HEK293 (cell line): ENCODE results near the gene OR1E2.
"Not testable (repeated sequence)": the region's sequence is repeated elsewhere in the genome, so short reads cannot be mapped to it uniquely, and the experiment has no call there.

Experiments
- CTCF ChIA-PET: fragments of 350-600 bp; formaldehyde crosslinking; extraction: SDS; loops from one replicate; lab custom pipeline; 2021; ENCODE audit warnings: antibody characterized with exemption; lab: Yijun Ruan, JAX
- POLR2A ChIA-PET: fragments of 300-600 bp; formaldehyde crosslinking; extraction: SDS; loops from one replicate; lab custom pipeline; 2020; ENCODE audit warnings: antibody characterized with exemption, inconsistent platforms; lab: Yijun Ruan, JAX
- H3K27ac ChIP-seq: fragments of 200-500 bp; sonication (Bioruptor generic); 2 replicates; pipeline ENCODE4 v1.5.1; 2014; ENCODE audit warnings: low read depth, low read length, control low read depth, inconsistent platforms; ENCODE audit errors: extremely low read depth
- H3K36me3 ChIP-seq, 2 experiments: fragments of 200-500 bp in 1 of 2; sonication (Bioruptor generic) in 1 of 2; 1 replicate in 1 of 2; 2 replicates in 1 of 2; pipeline ENCODE4 v1.5.1; 2014 to 2017; ENCODE audit warnings: inconsistent platforms in 2 of 2, low read length in 2 of 2; ENCODE audit not compliant: control insufficient read depth in 2 of 2, insufficient read depth in 1 of 2
- H3K4me1 ChIP-seq: fragments of 200-500 bp; sonication (Bioruptor generic); 2 replicates; pipeline ENCODE4 v1.5.1; 2014; ENCODE audit warnings: mild to moderate bottlenecking, low read length, inconsistent platforms; ENCODE audit not compliant: control insufficient read depth, insufficient read depth
- H3K4me3 ChIP-seq: 2 replicates; pipeline ENCODE4 v1.5.1; 2011; ENCODE audit warnings: low read depth, mild to moderate bottlenecking, control low read depth, low read length, moderate library complexity
- H3K9me3 ChIP-seq: fragments of 200-500 bp; sonication (Bioruptor generic); 2 replicates; pipeline ENCODE4 v1.5.1; 2014; ENCODE audit warnings: low read depth, low read length, inconsistent platforms; ENCODE audit not compliant: control insufficient read depth, insufficient read depth
- GLI2 ChIP-seq: fragments of 450-650 bp; formaldehyde crosslinking; IDR thresholded peaks from 2 replicates; pipeline ENCODE4; 2017; ENCODE audit warnings: missing biosample characterization, missing genetic modification characterization, low read depth, borderline replicate concordance
- HOXA7 ChIP-seq: sonication (generic); formaldehyde crosslinking; IDR thresholded peaks from 2 replicates; pipeline ENCODE4 v1.8.1; 2022; ENCODE audit warnings: missing genetic modification reagents, borderline replicate concordance
- MEIS1 ChIP-seq: sonication (generic); formaldehyde crosslinking; IDR thresholded peaks from 2 replicates; pipeline ENCODE4 v1.8.1; 2022; ENCODE audit warnings: missing genetic modification reagents, mild to moderate bottlenecking, borderline replicate concordance
- SP7 ChIP-seq: fragments of 450-650 bp; formaldehyde crosslinking; IDR thresholded peaks from 2 replicates; pipeline ENCODE4 v1.5.1; 2016; ENCODE audit warnings: missing biosample characterization, missing genetic modification characterization
- TCF7L2 ChIP-seq: IDR thresholded peaks from 2 replicates; pipeline ENCODE4 v1.6.1; 2011; ENCODE audit warnings: low read depth, mild to moderate bottlenecking, inconsistent platforms, low read length, moderate library complexity, borderline replicate concordance
- YY1 ChIP-seq: fragments of 450-650 bp; formaldehyde crosslinking; IDR thresholded peaks from 2 replicates; pipeline ENCODE4 v1.5.1; 2018; ENCODE audit warnings: missing biosample characterization, missing genetic modification characterization
- ZBTB17 ChIP-seq: fragments of 450-650 bp; formaldehyde crosslinking; IDR thresholded peaks from 2 replicates; pipeline ENCODE4 v1.5.1; 2016; ENCODE audit warnings: missing biosample characterization, missing genetic modification characterization
- ZBTB8A ChIP-seq: fragments of 450-650 bp; formaldehyde crosslinking; IDR thresholded peaks from 2 replicates; pipeline ENCODE4 v1.5.1; 2016; ENCODE audit warnings: missing biosample characterization, missing genetic modification characterization
- ZNF112 ChIP-seq: fragments of 450-650 bp; formaldehyde crosslinking; IDR thresholded peaks from 2 replicates; pipeline ENCODE4 v1.5.0; 2017; ENCODE audit warnings: missing biosample characterization, missing genetic modification characterization
- ZNF175 ChIP-seq: fragments of 450-650 bp; formaldehyde crosslinking; IDR thresholded peaks from 2 replicates; pipeline ENCODE4 v1.5.1; 2016; ENCODE audit warnings: missing biosample characterization, missing genetic modification characterization
- ZNF202 ChIP-seq: fragments of 450-650 bp; formaldehyde crosslinking; IDR thresholded peaks from 2 replicates; pipeline ENCODE4 v1.5.1; 2016; ENCODE audit warnings: missing biosample characterization, missing genetic modification characterization, borderline replicate concordance
- ZNF24 ChIP-seq: fragments of 450-650 bp; formaldehyde crosslinking; IDR thresholded peaks from 2 replicates; pipeline ENCODE4 v1.5.1; 2016; ENCODE audit warnings: missing biosample characterization, missing genetic modification characterization
- ZNF266 ChIP-seq: fragments of 450-650 bp; formaldehyde crosslinking; IDR thresholded peaks from 2 replicates; pipeline ENCODE4 v1.5.1; 2016; ENCODE audit warnings: missing biosample characterization, missing genetic modification characterization, low read depth
- ZNF416 ChIP-seq: fragments of 450-650 bp; formaldehyde crosslinking; IDR thresholded peaks from 2 replicates; pipeline ENCODE4 v1.5.1; 2016; ENCODE audit warnings: missing biosample characterization, missing genetic modification characterization
- ZNF529 ChIP-seq: fragments of 450-650 bp; formaldehyde crosslinking; IDR thresholded peaks from 2 replicates; pipeline ENCODE4 v1.5.1; 2017; ENCODE audit warnings: missing genetic modification characterization, missing biosample characterization; ENCODE audit not compliant: insufficient replicate concordance
- ZNF623 ChIP-seq: fragments of 450-650 bp; formaldehyde crosslinking; IDR thresholded peaks from 2 replicates; pipeline ENCODE4 v1.5.1; 2016; ENCODE audit warnings: missing biosample characterization, missing genetic modification characterization
- ZNF76 ChIP-seq: fragments of 450-650 bp; formaldehyde crosslinking; IDR thresholded peaks from 2 replicates; pipeline ENCODE4; 2016; ENCODE audit warnings: low read depth, missing biosample characterization, missing genetic modification characterization, borderline replicate concordance
- ZNF792 ChIP-seq: fragments of 450-650 bp; formaldehyde crosslinking; IDR thresholded peaks from 2 replicates; pipeline ENCODE4 v1.5.1; 2016; ENCODE audit warnings: missing biosample characterization, missing genetic modification characterization
- ZSCAN23 ChIP-seq: fragments of 450-650 bp; formaldehyde crosslinking; IDR thresholded peaks from 2 replicates; pipeline ENCODE4 v1.5.1; 2016; ENCODE audit warnings: missing biosample characterization, missing genetic modification characterization
- TF ChIP-seq, protein P1 (sequence below): fragments of 450-650 bp; formaldehyde crosslinking; IDR thresholded peaks from 2 replicates; pipeline ENCODE4 v1.5.1; 2016; ENCODE audit warnings: missing biosample characterization, missing genetic modification characterization
- TF ChIP-seq, protein P2 (sequence below): fragments of 450-650 bp; formaldehyde crosslinking; IDR thresholded peaks from 2 replicates; pipeline ENCODE4 v1.5.1; 2016; ENCODE audit warnings: missing biosample characterization, missing genetic modification characterization
- TF ChIP-seq, protein P3 (sequence below): fragments of 450-650 bp; formaldehyde crosslinking; IDR thresholded peaks from 2 replicates; pipeline ENCODE4 v1.5.1; 2016; ENCODE audit warnings: missing biosample characterization, missing genetic modification characterization
- TF ChIP-seq, protein P4 (sequence below): fragments of 450-650 bp; formaldehyde crosslinking; IDR thresholded peaks from 2 replicates; pipeline ENCODE4 v1.5.1; 2016; ENCODE audit warnings: missing biosample characterization, missing genetic modification characterization

The OR1E2 gene

DNA sequence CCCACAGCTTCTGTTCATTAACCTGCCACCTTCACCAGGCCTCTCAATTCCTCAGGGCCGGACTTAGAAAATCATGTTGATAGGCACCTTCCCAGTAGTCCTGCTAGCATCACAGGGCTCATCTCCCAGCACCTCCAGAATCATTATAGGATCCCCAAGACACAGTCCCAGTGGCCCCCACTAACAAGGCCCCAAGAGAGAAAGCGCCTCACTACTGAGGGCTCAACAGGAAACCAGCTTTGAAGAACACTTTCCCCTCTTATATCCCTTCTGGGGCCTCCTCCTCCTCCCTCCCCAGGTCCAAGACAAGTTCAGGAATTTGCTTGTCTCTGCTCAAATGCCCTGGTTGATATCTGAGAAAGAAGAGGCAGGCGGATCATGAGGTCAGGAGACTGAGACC is 22.6 kb downstream of the OR1E2 start, which contains the start of gene OR3A3:
Gene OR3A3 (plus strand): TSS at position 301 of the 400 bp plus-strand sequence.
- POLR2A ChIA-PET, result no interaction called here
- CTCF ChIA-PET, result no interaction called here
- Histone ChIP-seq H3K9me3 (no peaks in the 10 kb centered on the region), H3K4me1 (no peaks in the 10 kb centered on the region), H3K36me3 (no peaks in the 10 kb centered on the region), H3K4me3 (no peak within 1 kb of the TSS), H3K27ac (no peak within 1 kb of the TSS)
- TF ChIP-seq, protein P1, sequence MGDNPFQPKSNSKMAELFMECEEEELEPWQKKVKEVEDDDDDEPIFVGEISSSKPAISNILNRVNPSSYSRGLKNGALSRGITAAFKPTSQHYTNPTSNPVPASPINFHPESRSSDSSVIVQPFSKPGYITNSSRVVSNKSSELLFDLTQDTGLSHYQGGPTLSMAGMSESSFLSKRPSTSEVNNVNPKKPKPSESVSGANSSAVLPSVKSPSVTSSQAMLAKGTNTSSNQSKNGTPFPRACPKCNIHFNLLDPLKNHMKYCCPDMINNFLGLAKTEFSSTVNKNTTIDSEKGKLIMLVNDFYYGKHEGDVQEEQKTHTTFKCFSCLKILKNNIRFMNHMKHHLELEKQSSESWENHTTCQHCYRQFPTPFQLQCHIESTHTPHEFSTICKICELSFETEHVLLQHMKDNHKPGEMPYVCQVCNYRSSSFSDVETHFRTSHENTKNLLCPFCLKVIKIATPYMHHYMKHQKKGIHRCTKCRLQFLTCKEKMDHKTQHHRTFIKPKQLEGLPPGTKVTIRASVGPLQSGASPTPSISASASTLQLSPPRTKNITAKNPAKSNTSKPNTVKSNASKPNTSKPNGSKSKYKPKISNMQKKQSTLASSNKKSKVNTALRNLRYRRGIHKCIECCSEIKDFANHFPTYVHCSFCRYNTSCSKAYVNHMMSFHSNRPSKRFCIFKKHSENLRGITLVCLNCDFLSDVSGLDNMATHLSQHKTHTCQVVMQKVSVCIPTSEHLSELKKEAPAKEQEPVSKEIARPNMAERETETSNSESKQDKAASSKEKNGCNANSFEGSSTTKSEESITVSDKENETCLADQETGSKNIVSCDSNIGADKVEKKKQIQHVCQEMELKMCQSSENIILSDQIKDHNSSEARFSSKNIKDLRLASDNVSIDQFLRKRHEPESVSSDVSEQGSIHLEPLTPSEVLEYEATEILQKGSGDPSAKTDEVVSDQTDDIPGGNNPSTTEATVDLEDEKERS (tag by site-specific recombination), result no peak
- no peak for TF ChIP-seq YY1 (tag by site-specific recombination)
- no peak for TF ChIP-seq ZNF112 (tag by site-specific recombination)
- TF ChIP-seq ZNF175, result no peak
- no peak for TF ChIP-seq ZNF24 (tag by site-specific recombination)
- no peak for TF ChIP-seq GLI2 (tag by site-specific recombination)
- TF ChIP-seq, protein P2, sequence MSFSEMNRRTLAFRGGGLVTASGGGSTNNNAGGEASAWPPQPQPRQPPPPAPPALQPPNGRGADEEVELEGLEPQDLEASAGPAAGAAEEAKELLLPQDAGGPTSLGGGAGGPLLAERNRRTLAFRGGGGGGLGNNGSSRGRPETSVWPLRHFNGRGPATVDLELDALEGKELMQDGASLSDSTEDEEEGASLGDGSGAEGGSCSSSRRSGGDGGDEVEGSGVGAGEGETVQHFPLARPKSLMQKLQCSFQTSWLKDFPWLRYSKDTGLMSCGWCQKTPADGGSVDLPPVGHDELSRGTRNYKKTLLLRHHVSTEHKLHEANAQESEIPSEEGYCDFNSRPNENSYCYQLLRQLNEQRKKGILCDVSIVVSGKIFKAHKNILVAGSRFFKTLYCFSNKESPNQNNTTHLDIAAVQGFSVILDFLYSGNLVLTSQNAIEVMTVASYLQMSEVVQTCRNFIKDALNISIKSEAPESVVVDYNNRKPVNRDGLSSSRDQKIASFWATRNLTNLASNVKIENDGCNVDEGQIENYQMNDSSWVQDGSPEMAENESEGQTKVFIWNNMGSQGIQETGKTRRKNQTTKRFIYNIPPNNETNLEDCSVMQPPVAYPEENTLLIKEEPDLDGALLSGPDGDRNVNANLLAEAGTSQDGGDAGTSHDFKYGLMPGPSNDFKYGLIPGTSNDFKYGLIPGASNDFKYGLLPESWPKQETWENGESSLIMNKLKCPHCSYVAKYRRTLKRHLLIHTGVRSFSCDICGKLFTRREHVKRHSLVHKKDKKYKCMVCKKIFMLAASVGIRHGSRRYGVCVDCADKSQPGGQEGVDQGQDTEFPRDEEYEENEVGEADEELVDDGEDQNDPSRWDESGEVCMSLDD (tag by site-specific recombination), result no peak
- no peak for TF ChIP-seq ZNF76 (tag by site-specific recombination)
- no peak for TF ChIP-seq ZBTB17 (tag by site-specific recombination)
- no peak for TF ChIP-seq HOXA7
- no peak for TF ChIP-seq ZSCAN23 (tag by site-specific recombination)
- no peak for TF ChIP-seq ZNF266 (tag by site-specific recombination)
- TF ChIP-seq ZNF416, result no peak
- TF ChIP-seq ZNF529 (tag by site-specific recombination), result no peak
- TF ChIP-seq, protein P3, sequence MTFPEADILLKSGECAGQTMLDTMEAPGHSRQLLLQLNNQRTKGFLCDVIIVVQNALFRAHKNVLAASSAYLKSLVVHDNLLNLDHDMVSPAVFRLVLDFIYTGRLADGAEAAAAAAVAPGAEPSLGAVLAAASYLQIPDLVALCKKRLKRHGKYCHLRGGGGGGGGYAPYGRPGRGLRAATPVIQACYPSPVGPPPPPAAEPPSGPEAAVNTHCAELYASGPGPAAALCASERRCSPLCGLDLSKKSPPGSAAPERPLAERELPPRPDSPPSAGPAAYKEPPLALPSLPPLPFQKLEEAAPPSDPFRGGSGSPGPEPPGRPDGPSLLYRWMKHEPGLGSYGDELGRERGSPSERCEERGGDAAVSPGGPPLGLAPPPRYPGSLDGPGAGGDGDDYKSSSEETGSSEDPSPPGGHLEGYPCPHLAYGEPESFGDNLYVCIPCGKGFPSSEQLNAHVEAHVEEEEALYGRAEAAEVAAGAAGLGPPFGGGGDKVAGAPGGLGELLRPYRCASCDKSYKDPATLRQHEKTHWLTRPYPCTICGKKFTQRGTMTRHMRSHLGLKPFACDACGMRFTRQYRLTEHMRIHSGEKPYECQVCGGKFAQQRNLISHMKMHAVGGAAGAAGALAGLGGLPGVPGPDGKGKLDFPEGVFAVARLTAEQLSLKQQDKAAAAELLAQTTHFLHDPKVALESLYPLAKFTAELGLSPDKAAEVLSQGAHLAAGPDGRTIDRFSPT (tag by site-specific recombination), result no peak
- no peak for TF ChIP-seq ZNF792 (tag by site-specific recombination)
- TF ChIP-seq TCF7L2, result no peak
- no peak for TF ChIP-seq MEIS1
- no peak for TF ChIP-seq SP7 (tag by site-specific recombination)

DNA sequence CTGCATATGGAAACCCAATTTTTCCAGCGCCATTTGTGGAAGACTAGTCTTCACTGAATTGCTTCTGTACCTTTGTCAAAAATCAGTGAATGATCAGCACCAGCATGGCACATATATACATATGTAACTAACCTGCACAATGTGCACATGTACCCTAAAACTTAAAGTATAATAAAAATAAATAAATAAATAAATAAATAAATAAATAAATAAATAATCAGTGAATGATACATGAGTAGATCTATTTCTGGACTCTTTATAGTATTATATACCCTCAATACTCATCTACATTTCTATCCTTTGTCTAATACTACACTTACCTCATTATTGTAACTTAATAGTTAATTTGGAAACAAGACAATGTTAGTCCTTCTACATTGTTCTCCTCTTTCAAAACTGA is 29.8 kb downstream of the OR1E2 start:
- H3K36me3 ChIP-seq, CTCF ChIA-PET, H3K4me3 ChIP-seq, H3K27ac ChIP-seq, H3K4me1 ChIP-seq, H3K9me3 ChIP-seq, POLR2A ChIA-PET: not testable (repeated sequence)
- TF ChIP-seq ZBTB8A (tag by site-specific recombination) (peak; percentile 36; the same call in 1 of the 2 replicates), ZNF202 (tag by site-specific recombination) (peak; percentile 69; the same call in 1 of the 2 replicates), ZNF623 (tag by site-specific recombination) (peak; percentile 59; the same call in 1 of the 2 replicates)
- TF ChIP-seq, protein P4, sequence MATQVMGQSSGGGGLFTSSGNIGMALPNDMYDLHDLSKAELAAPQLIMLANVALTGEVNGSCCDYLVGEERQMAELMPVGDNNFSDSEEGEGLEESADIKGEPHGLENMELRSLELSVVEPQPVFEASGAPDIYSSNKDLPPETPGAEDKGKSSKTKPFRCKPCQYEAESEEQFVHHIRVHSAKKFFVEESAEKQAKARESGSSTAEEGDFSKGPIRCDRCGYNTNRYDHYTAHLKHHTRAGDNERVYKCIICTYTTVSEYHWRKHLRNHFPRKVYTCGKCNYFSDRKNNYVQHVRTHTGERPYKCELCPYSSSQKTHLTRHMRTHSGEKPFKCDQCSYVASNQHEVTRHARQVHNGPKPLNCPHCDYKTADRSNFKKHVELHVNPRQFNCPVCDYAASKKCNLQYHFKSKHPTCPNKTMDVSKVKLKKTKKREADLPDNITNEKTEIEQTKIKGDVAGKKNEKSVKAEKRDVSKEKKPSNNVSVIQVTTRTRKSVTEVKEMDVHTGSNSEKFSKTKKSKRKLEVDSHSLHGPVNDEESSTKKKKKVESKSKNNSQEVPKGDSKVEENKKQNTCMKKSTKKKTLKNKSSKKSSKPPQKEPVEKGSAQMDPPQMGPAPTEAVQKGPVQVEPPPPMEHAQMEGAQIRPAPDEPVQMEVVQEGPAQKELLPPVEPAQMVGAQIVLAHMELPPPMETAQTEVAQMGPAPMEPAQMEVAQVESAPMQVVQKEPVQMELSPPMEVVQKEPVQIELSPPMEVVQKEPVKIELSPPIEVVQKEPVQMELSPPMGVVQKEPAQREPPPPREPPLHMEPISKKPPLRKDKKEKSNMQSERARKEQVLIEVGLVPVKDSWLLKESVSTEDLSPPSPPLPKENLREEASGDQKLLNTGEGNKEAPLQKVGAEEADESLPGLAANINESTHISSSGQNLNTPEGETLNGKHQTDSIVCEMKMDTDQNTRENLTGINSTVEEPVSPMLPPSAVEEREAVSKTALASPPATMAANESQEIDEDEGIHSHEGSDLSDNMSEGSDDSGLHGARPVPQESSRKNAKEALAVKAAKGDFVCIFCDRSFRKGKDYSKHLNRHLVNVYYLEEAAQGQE, result peak; percentile 59
